T47D (cell line): Measurements from ENCODE around the gene RPS19.

Experiments used
- DNase-seq, 2 experiments: peaks; one replicate each; pipeline versions ENCODE4 v3.0.0 to v3.0.0-alpha.2; 2011 to 2012; ENCODE audit warnings: low read depth in 1 of 2, low spot score in 1 of 2
- JUND ChIP-seq: IDR thresholded peaks from 2 replicates; pipeline ENCODE4 v1.6.1; 2012; ENCODE audit warnings: low read depth
- in situ Hi-C: cut with HindIII; loops from 2 replicates; pipeline ENCODE4 v1.10.0; 2016; ENCODE audit warnings: low sequenced_read_pairs, low pct_unique_long_range_greater_than_20kb

Gene RPS19

DNA sequence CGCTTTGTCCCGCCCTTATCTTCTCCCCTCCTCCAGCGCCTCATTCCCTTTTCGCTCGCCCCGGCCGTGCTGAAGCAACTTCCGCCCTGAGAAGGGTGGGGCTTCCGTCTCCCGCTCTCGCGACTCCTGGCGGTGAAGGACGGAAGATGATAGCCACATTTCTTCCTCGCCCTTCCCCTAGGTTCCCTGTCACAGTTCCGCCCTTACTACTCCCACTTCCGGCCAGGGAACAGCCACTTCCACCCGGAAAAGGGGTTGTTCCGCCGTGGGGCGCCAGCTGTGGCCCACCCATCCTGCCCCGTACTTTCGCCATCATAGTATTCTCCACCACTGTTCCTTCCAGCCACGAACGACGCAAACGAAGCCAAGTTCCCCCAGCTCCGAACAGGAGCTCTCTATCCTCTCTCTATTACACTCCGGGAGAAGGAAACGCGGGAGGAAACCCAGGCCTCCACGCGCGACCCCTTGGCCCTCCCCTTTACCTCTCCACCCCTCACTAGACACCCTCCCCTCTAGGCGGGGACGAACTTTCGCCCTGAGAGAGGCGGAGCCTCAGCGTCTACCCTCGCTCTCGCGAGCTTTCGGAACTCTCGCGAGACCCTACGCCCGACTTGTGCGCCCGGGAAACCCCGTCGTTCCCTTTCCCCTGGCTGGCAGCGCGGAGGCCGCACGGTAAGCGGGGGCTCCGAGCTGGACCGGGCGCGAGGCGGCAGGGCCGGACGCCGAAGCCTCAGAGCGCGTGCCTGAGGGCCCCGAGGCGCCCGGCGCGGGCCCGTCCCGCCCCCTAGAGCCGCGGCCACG is at the start of gene RPS19:
RPS19 (plus strand) TSS at position 638 of the 801 bp plus-strand sequence. CDS start 520 bp downstream, outside the sequence.
- in situ Hi-C loops, result no loop called here
- DNase-seq, result peak; percentile 87 to 98
- TF ChIP-seq JUND, result no peak

DNA sequence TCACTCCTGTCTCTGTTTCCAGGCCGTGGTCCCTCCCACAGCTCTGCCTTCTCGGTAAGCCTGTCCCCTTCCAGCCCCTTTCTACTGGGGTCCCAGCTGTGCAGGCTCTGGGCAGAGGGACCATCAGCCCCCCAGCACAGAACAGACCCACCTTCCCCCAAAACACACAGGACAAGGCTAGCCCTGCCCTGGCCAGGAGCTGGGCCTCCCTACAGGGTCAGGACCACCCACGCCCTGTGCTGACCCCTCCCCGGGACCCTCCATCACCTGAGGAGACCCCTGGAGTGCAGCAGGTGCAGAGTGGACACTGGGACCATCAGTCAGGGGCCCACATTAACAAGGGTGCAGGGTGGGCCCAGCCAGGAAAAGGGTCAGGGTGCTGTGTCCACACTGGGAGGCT is 49.8 kb upstream of the RPS19 start:
- in situ Hi-C loops, result no loop called here
- TF ChIP-seq JUND, result no peak
- no peak for DNase-seq

DNA sequence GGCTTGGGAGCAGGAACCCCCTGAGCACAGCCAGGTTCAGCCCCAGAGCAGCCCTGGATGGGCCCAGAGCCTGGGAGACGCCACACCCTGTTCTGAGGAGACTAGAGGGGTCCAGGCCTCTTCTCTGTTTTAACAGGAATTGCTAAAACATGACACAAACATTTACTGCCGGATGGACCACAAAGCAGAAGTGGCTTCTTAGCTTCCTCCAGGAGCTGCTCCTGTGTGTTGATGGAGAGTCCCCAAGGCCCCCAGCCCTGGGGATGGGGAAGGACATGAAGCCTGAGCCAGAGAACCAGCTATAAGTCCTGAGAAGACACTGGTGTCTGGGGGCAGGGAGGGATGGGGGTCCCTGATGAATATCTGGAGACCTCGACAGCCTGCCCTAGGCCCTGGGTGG is 49.0 kb upstream of the RPS19 start:
- no peak for DNase-seq
- TF ChIP-seq JUND, result no peak
- in situ Hi-C loops, result no loop called here

DNA sequence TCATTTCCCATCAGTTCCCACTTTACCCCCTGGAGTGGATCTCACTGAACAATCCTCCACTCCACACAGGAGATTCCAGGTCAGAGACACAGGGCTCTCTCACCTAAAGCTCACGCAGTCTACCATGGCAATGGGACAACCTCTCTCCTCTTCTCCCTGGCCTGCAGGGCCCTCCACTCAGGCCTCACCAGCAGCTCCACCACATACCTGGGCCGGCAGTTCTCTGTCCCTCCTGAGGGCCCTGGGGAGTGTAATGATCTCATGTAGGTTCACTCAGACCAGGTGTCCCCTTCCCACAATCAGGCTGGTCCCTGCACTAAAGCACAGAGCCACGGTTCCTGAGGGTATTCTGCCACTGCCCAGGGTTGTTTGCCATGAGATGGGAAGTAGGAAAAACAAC is 48.1 kb upstream of the RPS19 start:
- in situ Hi-C loops, result no loop called here
- TF ChIP-seq JUND, result no peak
- no peak for DNase-seq

DNA sequence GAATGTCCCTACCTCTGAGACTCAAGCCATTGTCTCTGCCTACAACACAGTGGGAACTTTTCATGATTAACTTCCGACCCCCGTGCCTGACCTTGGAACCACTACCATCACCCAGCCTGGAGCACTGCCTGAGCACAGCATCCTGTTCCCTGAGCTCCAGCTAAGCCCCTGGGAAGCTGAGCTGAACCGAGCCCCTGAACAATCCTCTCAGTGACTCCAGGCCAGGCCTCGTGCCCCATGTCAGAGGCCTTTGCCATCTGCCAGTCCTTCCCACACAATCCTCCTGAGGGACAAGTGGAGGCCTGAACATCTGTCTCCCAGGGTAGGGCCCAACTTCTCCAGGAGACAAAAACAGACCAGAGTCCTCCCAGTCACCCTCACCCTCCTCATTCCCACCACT is 46.1 kb upstream of the RPS19 start:
- in situ Hi-C loops, result no loop called here
- no peak for TF ChIP-seq JUND
- no peak for DNase-seq

DNA sequence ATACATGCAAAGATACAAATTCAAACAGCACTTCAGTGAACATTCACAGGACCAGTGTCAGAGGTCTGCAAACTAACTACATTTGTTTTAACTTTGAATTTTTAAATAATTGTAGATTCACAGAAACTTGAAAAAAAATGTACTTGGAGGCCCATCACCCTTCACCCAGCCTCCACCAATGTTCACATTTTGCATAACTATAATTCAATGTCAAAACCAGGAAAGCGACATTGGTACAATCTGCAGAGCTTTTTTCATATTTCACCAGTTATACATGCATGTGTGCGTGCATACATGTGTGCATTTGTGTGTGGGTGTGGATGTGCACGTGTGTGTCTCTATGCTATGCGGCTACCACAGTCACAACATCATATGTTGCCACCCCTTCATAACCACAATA is 44.8 kb upstream of the RPS19 start:
- in situ Hi-C loops, result no loop called here
- no peak for TF ChIP-seq JUND
- no peak for DNase-seq

DNA sequence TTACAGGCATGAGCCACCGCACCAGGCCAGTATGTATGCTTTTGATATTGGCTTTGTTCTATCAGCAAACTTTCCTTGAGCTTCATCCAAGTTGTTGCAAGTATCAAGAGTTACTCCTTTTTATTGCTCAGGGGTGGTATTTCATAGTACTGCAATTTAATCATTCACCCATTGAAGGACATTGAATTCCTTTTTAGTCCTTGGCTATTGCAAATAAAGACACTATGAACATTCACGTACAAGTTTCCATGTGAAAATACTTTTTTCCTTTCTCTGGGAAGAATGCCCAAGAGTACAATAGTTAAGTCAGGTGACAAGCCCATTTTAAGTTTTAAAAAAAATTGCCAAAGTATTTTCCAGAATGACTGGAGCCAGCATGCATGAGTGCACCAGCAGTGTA is 43.3 kb upstream of the RPS19 start:
- in situ Hi-C loops, result no loop called here
- no peak for TF ChIP-seq JUND
- no peak for DNase-seq

DNA sequence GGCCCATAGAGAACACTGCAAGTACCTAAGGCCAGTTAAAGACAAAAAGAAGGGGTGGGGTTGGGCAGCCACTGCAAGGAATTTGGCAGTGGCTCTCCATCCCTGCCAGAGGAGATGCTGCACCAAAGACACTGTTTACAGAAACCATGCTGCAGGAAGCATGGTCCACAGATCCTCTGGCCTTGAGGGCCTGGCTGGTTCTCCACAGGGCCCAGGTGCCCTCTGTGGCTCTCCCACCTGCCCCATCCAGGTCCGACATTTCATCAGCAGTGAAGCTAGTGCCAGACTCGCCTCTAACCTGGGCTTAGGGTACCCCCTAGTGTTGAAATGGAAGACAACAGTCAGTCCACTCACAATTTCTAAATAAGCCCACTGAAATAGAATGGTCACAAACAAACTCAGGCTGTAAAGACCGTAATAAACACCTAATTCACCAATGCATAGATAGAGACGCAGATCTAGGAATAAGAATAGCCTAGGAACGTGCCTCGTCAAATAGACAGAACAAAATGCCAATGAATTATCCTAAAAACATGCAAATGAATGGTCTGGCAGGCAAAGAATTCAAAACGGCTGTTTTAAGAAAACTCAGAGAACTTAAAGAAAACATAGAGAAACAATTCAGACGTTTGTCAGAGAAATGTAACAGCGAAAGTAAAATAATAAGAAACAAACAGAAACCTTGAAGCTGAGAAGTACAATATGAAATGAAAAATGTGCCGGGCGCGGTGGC is 38.9 kb upstream of the RPS19 start:
- peak; percentile 49 to 78 for DNase-seq
- TF ChIP-seq JUND, result no peak
- in situ Hi-C loops, result no loop called here

DNA sequence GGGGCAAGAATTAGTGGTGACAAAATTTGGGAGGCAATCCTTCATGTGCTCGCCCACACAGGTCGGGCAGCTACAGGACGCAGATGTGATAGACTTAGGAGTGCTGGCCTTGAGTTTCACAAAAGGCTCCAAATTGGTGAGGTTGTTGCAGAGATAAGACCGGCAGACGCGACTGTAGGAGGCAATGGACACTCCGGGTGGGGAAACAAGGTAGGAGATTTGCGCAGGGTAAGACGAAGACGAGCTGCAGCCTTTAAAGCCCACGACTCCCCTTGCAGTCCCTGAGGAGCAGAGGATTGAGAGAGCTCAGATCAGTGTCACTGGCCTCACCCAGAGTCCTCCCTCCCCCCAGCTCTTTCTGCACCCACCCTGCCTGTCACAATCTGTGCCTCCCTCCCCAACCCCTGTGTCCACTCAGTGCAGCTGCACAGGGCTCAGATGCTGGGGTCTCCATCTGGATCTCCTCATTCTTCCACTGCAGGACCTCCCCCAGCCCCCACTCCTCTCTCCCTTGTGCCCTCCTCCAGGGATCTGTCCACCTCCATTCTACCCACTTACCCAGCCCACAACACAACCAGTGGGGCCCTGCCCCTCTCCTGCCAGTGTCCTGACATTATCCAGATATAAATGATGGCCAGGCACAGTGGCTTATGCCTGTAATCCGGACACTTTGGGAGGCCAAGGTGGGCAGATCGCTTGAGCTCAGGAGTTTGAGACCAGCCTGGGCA is 21.9 kb upstream of the RPS19 start:
- no peak for TF ChIP-seq JUND
- in situ Hi-C loops, result no loop called here
- no peak for DNase-seq

DNA sequence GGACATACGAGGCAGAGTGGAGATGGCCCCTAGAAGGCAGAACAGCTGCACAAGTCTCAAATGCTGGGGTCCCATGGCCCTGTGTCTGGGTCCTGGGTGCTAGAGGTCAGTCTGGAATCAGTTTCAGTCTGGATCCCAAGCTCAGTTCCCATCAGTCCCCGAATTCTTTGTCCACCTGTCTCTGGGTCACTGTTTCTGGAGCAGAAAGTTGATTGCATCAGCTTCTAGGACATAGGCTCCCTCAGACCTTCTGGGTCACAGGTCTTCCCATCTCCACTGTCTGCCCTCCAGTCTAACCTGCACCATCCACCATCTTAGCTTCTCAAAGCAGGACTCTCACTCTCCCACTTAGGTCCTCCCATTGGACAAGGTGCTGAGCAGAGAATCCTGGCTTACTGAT is 20.8 kb upstream of the RPS19 start:
- in situ Hi-C loops, result no loop called here
- TF ChIP-seq JUND, result no peak
- DNase-seq, result no peak

DNA sequence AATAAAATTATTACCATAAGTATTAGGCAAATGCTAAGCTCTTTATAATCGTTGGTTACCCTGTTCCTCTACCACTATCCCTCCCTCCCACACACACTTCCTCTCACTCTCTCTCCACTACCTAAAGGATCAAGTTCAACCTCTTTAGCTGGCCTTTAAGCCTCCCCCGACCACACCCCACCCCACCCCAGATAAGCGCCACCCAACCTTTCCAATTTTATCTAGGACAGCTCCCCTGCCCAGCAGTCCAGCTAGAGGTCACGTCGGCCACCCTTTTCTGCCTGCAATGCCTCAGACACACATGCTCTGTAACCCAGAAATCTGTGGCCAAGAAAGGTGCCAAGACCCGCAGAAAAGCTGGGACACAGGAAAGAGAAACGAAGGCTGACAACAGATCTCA is 16.7 kb upstream of the RPS19 start:
- no peak for DNase-seq
- TF ChIP-seq JUND, result no peak
- in situ Hi-C loops, result no loop called here

DNA sequence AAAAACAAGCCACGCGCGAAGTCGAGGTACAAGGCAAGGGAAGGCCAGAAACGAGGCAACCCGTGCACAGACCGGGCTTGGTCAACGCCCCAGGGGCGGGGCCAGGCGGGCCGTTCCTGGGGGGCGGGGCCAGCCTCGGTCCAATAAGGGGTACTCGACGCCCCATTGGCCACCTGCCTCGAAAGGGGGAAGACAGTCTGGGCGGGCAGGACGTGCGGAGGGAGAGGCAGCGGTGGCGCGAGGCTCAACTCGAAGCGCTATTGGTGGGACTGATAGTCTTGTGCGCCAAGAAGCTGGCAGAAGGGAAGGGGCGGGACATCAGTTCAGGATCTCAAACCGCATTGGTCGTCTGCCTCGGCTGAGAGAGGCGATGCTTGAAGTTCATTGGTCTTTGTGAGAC is 15.5 kb upstream of the RPS19 start, which contains the start of gene LYPD4:
LYPD4 (minus strand) TSS at position 83 of the 400 bp plus-strand sequence. CDS start 5,398 bp downstream, outside the sequence.
- TF ChIP-seq JUND, result no peak
- in situ Hi-C loops, result no loop called here
- DNase-seq, result peak in 1 of 2 experiments; percentile 54

DNA sequence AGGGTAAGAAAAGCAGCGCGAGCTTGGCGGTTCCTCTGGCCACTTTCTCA is 15.2 kb upstream of the RPS19 start, which contains the start of gene DMRTC2:
DMRTC2 (plus strand) TSS at position 42 of the 50 bp plus-strand sequence. CDS start 2,387 bp downstream, outside the sequence.
- TF ChIP-seq JUND, result no peak
- DNase-seq, result no peak
- in situ Hi-C loops, result no loop called here
